HFF-Myc (cell line): ENCODE measurements around the gene ZNF133.
A peak's percentile ranks its signal among the peaks of the same experiment; 100 is the strongest.
"Not testable (repeated sequence)": the region's sequence is repeated elsewhere in the genome, so short reads cannot be mapped to it uniquely, and the experiment has no call there.

Source experiments
- DNase-seq: peaks from one replicate; pipeline ENCODE4 v3.0.0-alpha.2; 2011; ENCODE audit warnings: low read depth; ENCODE audit errors: extremely low read depth
- H3K4me3 ChIP-seq: replicated peaks from 2 replicates; pipeline ENCODE4 v1.5.1; 2011; ENCODE audit warnings: low read depth, mild to moderate bottlenecking, control low read depth, low read length
- TF ChIP-seq, protein P1 (sequence below): IDR thresholded peaks from 2 replicates; pipeline ENCODE4 v1.5.1; 2012; ENCODE audit warnings: mild to moderate bottlenecking, low read depth, low read length, control low read depth; ENCODE audit errors: missing control alignments

ZNF133 gene

DNA sequence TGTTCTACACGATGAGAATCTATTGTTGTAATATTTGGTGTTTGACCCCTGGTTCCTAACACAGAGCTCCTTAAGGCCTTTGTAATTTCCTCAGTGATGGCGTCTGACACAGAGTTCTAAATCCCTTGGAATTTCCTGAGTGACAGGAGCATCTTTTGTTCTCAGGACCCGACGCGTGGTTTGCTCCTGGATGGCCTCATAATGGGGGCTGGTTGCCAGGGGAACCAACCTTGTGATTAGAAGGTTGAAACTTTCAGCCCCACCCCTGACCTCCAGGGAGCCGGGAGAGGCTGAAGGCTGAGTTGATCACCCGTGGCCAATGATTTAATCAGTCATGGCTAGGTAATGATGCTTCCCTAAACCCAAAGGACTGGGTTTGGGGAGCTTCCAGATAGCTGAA, 20.5 kb upstream of the ZNF133 start:
- DNase-seq = no peak
- H3K4me3 ChIP-seq = no peak overlapping the region
- TF ChIP-seq, protein P1, sequence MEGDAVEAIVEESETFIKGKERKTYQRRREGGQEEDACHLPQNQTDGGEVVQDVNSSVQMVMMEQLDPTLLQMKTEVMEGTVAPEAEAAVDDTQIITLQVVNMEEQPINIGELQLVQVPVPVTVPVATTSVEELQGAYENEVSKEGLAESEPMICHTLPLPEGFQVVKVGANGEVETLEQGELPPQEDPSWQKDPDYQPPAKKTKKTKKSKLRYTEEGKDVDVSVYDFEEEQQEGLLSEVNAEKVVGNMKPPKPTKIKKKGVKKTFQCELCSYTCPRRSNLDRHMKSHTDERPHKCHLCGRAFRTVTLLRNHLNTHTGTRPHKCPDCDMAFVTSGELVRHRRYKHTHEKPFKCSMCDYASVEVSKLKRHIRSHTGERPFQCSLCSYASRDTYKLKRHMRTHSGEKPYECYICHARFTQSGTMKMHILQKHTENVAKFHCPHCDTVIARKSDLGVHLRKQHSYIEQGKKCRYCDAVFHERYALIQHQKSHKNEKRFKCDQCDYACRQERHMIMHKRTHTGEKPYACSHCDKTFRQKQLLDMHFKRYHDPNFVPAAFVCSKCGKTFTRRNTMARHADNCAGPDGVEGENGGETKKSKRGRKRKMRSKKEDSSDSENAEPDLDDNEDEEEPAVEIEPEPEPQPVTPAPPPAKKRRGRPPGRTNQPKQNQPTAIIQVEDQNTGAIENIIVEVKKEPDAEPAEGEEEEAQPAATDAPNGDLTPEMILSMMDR = no peak

DNA sequence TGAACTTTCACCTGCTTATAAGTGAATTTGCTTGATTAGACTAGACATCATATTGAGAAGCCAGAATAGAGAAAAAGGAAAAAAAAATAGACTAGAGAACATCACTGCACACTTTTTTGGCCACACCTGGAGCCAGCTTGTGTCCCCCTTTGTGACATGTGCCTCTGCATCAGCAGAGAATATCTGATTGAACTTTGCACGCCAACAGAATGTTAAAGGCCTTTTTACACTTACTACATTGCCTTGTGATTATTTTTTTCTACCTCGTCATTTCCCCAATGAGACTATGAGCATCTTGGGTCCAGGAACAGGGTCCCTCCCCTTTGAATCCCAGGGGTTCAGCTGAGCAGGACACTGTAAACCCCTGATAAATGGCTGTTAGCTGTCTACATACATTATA, 17.2 kb upstream of the ZNF133 start:
- no peak for DNase-seq
- no peak overlapping the region for H3K4me3 ChIP-seq
- TF ChIP-seq, protein P1 = no peak

DNA sequence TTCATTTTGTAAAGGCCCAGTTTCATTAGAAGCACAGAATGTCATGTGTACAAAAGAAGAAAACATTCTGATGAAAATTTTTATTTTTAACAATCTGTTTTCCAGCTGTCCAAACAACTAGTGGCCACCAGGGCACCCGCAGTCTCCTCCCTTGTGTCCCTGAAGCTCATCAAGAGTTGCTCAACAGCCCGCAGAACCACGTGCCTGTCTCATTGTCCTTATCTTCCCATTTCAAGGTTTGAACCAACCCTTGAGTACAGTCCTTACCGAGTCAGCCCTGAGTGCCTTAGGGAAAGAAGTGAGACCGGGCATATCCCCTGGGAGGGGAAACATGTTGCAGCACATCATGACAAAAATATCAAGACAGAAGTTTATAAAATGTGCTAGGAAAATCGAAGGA, 15.9 kb upstream of the ZNF133 start:
- H3K4me3 ChIP-seq = no peak overlapping the region
- TF ChIP-seq, protein P1 = peak; percentile 27
- DNase-seq = peak; percentile 15

DNA sequence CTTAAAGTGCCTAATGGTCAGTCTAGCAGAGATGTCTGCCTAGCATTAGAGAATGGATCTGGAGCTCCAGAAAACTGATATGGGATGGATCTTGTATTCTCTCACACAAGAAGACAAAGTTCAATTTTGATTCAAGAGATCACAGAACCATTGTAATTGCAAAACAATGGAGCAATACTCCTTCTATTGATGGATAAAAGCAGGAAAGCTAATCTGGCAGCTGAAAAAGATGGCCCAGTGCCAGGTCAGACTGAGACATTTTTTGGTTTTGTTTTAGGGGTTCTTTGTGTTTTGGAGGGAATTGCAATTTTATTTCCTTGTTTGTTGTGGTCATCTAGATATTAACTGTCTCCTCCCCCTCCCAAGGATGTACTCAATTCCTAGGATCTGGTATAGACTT, 14.6 kb upstream of the ZNF133 start:
- no peak for DNase-seq
- TF ChIP-seq, protein P1 = no peak
- H3K4me3 ChIP-seq = no peak overlapping the region

DNA sequence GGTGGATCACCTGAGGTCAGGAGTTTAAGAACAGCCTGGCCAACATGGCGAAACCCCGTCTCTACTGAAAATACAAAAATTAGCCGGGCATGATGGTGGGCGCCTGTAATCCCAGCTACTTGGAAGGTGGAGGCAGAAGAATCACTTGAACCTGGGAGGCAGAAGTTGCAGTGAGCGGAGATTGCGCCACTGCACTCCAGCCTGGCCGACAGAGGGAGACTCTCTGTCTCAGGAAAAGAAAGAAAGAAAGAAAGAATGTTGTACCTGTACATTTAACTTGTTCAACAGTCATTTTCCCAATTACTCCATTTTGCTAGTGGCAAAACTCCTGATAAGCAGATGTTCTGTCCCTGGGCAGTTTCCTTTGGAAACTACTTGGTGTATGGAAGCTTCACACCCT, 12.4 kb upstream of the ZNF133 start:
- not testable (repeated sequence) for DNase-seq, H3K4me3 ChIP-seq

DNA sequence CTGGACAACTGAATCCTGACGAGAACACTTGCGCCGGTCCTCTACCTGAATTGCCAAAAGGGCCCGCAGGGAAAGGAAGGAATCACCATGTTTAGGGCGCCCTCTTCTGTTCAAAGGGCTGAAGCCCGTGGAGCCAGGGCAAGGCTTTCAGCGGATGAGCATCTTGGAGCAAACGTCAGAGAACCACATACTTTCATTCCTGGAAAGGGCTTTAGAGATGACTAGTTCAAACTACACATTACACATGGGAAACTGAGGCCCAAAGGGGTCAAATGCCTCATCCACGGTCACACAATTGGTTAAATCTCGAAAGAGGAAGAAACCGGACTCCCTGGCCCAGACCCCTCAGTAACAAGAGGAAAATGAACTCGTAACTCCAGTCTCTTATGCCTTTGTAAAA, 11.5 kb upstream of the ZNF133 start:
- DNase-seq = peak; percentile 40
- TF ChIP-seq, protein P1 = peak; percentile 91
- no peak overlapping the region for H3K4me3 ChIP-seq

DNA sequence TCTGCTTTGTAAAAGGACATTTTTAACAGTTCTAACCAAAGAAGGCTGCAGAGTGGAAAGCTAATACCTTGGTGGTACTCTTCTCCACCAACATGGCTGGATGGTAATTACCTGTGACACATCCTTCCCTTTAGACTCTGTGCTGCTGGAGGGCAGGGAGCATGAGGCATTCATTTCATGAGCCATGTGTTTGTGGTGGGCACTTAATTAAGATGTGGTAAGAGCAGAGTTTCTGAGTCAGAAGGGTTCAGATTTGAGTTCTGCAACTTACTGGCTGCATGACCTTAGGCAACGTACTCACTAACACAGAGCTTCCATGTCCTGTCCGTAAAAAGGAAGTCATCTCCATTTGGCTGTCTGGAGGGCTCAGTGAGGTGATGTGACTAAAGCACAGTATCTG, 9.1 kb upstream of the ZNF133 start:
- DNase-seq = no peak
- H3K4me3 ChIP-seq = no peak overlapping the region

More for the DNA sequence above, 9.1 kb upstream of the ZNF133 start:
- TF ChIP-seq, protein P1 = no peak
